Measurements from ENCODE around the gene B3GNT3.
A peak's percentile ranks its signal among the peaks of the same experiment; 100 is the strongest.
"Not testable (repeated sequence)": the region's sequence is repeated elsewhere in the genome, so short reads cannot be mapped to it uniquely, and the experiment has no call there.

The B3GNT3 gene

GRCh38 chr19:17796838-17797423 is 2.0 kb downstream of the B3GNT3 start:
- H3K4me3 Mint-ChIP-seq, result no peak overlapping the region

GRCh38 chr19:17797424-17798201 is 2.7 kb downstream of the B3GNT3 start:
- Mint-ChIP-seq H3K27ac (no peak overlapping the region), H3K36me3 (ENCODE audit: low read depth) (no peaks in the 10 kb centered on the region), H3K4me3 (no peak overlapping the region), H3K27me3 (peaks cover 66% of the 10 kb centered on the region), H3K9me3 (no peaks in the 10 kb centered on the region), H3K4me1 (ENCODE audit: low read depth) (peaks cover 26% of the 10 kb centered on the region)
- intact Hi-C loops (cut with micrococcal nuclease), result no loop called here

More at GRCh38 chr19:17796838-17797423, 2.0 kb downstream of the B3GNT3 start:
- intact Hi-C loops (cut with micrococcal nuclease), result no loop called here
- Mint-ChIP-seq H3K4me1 (ENCODE audit: low read depth) (peaks cover 23% of the 10 kb centered on the region), H3K27ac (no peak overlapping the region), H3K27me3 (peaks cover 67% of the 10 kb centered on the region), H3K36me3 (ENCODE audit: low read depth) (no peaks in the 10 kb centered on the region), H3K9me3 (no peaks in the 10 kb centered on the region)

DNA sequence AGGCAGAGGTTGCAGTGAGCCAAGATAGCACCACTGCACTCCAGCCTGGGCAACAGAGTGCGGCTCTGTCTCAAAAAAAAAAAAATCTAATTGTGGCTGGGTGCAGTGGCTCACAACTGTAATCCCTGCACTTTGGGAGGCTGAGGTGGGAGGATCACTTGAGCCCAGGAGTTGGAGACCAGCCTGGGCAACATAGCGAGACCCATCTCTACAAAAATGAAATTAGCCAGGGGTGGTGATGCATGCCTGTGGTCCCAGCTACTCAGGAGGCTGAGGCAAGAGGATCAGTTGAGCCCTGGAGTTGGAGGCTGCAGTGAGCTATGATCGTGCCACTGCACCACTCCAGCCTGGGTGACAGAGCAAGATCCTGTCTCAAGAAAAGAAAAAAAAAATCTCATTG is 3.7 kb downstream of the B3GNT3 start:
- not testable (repeated sequence) for H3K27ac Mint-ChIP-seq

GRCh38 chr19:17802137-17802858 is 7.4 kb downstream of the B3GNT3 start:
- Mint-ChIP-seq H3K4me3 (no peak overlapping the region), H3K27me3 (peaks cover 37% of the 10 kb centered on the region), H3K4me1 (ENCODE audit: low read depth) (peaks cover 24% of the 10 kb centered on the region), H3K36me3 (ENCODE audit: low read depth) (no peaks in the 10 kb centered on the region), H3K27ac (no peak overlapping the region), H3K9me3 (no peaks in the 10 kb centered on the region)
- intact Hi-C loops (cut with micrococcal nuclease), result no loop called here

More for the DNA sequence above, 3.7 kb downstream of the B3GNT3 start:
- intact Hi-C loops (cut with micrococcal nuclease); H3K4me3 Mint-ChIP-seq; H3K36me3 Mint-ChIP-seq (ENCODE audit: low read depth); H3K9me3 Mint-ChIP-seq: not testable (repeated sequence)
- Mint-ChIP-seq H3K27me3 (peaks cover 58% of the 10 kb centered on the region), H3K4me1 (ENCODE audit: low read depth) (peaks cover 34% of the 10 kb centered on the region)

DNA sequence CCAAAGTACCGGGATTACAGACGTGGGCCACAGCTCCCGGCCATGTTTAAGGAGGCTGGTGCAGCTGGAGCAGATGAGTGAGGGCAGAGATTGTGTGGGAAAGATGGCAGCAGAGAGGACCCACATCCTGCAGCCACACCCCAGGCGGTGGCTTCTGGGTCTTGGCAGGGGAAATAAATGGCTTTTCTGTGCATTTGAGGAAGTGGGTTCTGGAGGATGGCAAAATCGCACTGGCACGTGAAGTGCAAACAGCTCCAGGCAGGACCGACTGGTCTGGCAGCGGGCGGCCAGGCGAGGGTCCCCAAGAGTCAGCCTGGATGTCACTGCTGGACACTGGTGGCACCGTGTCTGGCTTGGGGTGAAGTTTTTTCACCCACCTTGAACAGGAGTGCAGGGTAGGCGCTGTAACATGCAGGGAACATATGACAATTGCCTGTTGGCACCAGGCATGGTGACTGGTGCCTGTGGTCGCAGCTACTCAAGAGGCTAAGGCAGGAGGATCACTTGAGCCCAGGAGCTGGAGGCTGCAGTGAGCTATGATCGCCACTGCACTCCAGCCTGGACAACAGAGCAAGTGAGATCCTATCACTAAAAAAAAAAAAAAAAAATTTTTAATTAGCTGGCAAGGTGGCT is 8.4 kb downstream of the B3GNT3 start:
- intact Hi-C loops (cut with micrococcal nuclease), result no loop called here
- H3K4me3 Mint-ChIP-seq, result no peak overlapping the region

GRCh38 chr19:17805427-17805826 is 10.5 kb downstream of the B3GNT3 start:
- Mint-ChIP-seq H3K27me3 (peaks cover 34% of the 10 kb centered on the region), H3K4me1 (ENCODE audit: low read depth) (peaks cover 22% of the 10 kb centered on the region), H3K4me3 (no peak overlapping the region), H3K36me3 (ENCODE audit: low read depth) (no peaks in the 10 kb centered on the region), H3K27ac (peak overlapping the region; percentile 15), H3K9me3 (no peaks in the 10 kb centered on the region)
- intact Hi-C loops (cut with micrococcal nuclease), result no loop called here

More for the DNA sequence above, 8.4 kb downstream of the B3GNT3 start:
- peaks cover 41% of the 10 kb centered on the region for H3K27me3 Mint-ChIP-seq
- H3K36me3 Mint-ChIP-seq (ENCODE audit: low read depth), result no peaks in the 10 kb centered on the region
- H3K4me1 Mint-ChIP-seq (ENCODE audit: low read depth), result peaks cover 22% of the 10 kb centered on the region
- no peaks in the 10 kb centered on the region for H3K9me3 Mint-ChIP-seq
- H3K27ac Mint-ChIP-seq, result peak overlapping the region; percentile 83

DNA sequence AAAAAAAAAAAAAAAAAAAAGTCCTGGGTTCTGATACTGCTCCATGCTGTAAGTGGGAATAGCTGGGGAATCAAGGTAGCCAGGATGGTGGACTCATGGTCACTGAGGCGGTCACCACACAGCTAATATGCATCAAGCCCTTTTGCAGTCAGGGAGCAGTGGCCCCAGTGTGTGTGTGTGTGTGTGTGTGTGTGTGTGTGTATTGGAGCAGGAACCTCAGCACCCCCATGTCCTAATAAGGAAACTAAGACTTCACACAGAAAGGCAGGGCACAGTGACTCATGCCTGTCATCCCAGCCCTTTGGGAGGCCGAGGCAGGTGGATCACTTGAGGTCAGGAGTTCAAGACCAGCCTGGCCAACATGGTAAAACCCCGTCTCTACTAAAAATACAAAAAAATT is 12.0 kb downstream of the B3GNT3 start:
- peaks cover 22% of the 10 kb centered on the region for H3K4me1 Mint-ChIP-seq (ENCODE audit: low read depth)
- peaks cover 33% of the 10 kb centered on the region for H3K27me3 Mint-ChIP-seq
- H3K36me3 Mint-ChIP-seq (ENCODE audit: low read depth), result no peaks in the 10 kb centered on the region
- H3K4me3 Mint-ChIP-seq, result peak overlapping the region; percentile 27
- no peaks in the 10 kb centered on the region for H3K9me3 Mint-ChIP-seq
- no peak overlapping the region for H3K27ac Mint-ChIP-seq
- intact Hi-C loops (cut with micrococcal nuclease), result no loop called here

- Mint-ChIP-seq H3K36me3 (ENCODE audit: low read depth) (no peaks in the 10 kb centered on the region), H3K27ac (no peak overlapping the region), H3K9me3 (no peaks in the 10 kb centered on the region), H3K27me3 (peaks cover 33% of the 10 kb centered on the region), H3K4me1 (ENCODE audit: low read depth) (peaks cover 19% of the 10 kb centered on the region), H3K4me3 (no peak overlapping the region)
- intact Hi-C loops (cut with micrococcal nuclease), result no loop called here
Observed at GRCh38 chr19:17807731-17808316, 12.9 kb downstream of the B3GNT3 start.

- Mint-ChIP-seq H3K27ac (no peak overlapping the region), H3K27me3 (peaks cover 37% of the 10 kb centered on the region), H3K4me3 (no peak overlapping the region), H3K9me3 (no peaks in the 10 kb centered on the region), H3K4me1 (ENCODE audit: low read depth) (peaks cover 11% of the 10 kb centered on the region), H3K36me3 (ENCODE audit: low read depth) (no peaks in the 10 kb centered on the region)
- intact Hi-C loops (cut with micrococcal nuclease), result no loop called here
Observed at GRCh38 chr19:17811103-17811502, 16.2 kb downstream of the B3GNT3 start.

DNA sequence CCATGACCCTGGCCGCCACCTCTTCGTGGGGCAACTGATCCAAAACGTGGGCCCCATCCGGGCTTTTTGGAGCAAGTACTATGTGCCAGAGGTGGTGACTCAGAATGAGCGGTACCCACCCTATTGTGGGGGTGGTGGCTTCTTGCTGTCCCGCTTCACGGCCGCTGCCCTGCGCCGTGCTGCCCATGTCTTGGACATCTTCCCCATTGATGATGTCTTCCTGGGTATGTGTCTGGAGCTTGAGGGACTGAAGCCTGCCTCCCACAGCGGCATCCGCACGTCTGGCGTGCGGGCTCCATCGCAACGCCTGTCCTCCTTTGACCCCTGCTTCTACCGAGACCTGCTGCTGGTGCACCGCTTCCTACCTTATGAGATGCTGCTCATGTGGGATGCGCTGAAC is 16.7 kb downstream of the B3GNT3 start:
- H3K27me3 Mint-ChIP-seq, result peaks cover 35% of the 10 kb centered on the region
- peaks cover 11% of the 10 kb centered on the region for H3K4me1 Mint-ChIP-seq (ENCODE audit: low read depth)
- H3K36me3 Mint-ChIP-seq (ENCODE audit: low read depth), result no peaks in the 10 kb centered on the region
- no peak overlapping the region for H3K4me3 Mint-ChIP-seq
- intact Hi-C loops (cut with micrococcal nuclease), result no loop called here
- H3K9me3 Mint-ChIP-seq, result no peaks in the 10 kb centered on the region
- H3K27ac Mint-ChIP-seq, result no peak overlapping the region

DNA sequence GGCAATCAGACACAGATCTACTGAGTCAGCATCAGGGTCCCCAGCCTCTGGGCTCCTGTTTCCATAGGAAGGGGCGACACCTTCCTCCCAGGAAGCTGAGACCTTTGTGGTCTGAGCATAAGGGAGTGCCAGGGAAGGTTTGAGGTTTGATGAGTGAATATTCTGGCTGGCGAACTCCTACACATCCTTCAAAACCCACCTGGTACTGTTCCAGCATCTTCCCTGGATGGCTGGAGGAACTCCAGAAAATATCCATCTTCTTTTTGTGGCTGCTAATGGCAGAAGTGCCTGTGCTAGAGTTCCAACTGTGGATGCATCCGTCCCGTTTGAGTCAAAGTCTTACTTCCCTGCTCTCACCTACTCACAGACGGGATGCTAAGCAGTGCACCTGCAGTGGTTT is 17.2 kb downstream of the B3GNT3 start:
- no peaks in the 10 kb centered on the region for H3K36me3 Mint-ChIP-seq (ENCODE audit: low read depth)
- no peaks in the 10 kb centered on the region for H3K9me3 Mint-ChIP-seq
- peaks cover 9% of the 10 kb centered on the region for H3K4me1 Mint-ChIP-seq (ENCODE audit: low read depth)
- no peak overlapping the region for H3K27ac Mint-ChIP-seq
- intact Hi-C loops (cut with micrococcal nuclease), result no loop called here
- H3K4me3 Mint-ChIP-seq, result no peak overlapping the region
- H3K27me3 Mint-ChIP-seq, result peaks cover 33% of the 10 kb centered on the region

- no peak overlapping the region for H3K27ac Mint-ChIP-seq
- no peak overlapping the region for H3K4me3 Mint-ChIP-seq
- H3K36me3 Mint-ChIP-seq (ENCODE audit: low read depth), result no peaks in the 10 kb centered on the region
- intact Hi-C loops (cut with micrococcal nuclease), result no loop called here
- no peaks in the 10 kb centered on the region for H3K4me1 Mint-ChIP-seq (ENCODE audit: low read depth)
- H3K9me3 Mint-ChIP-seq, result no peaks in the 10 kb centered on the region
- H3K27me3 Mint-ChIP-seq, result peaks cover 11% of the 10 kb centered on the region
Observed at GRCh38 chr19:17817668-17818363, 22.9 kb downstream of the B3GNT3 start.

DNA sequence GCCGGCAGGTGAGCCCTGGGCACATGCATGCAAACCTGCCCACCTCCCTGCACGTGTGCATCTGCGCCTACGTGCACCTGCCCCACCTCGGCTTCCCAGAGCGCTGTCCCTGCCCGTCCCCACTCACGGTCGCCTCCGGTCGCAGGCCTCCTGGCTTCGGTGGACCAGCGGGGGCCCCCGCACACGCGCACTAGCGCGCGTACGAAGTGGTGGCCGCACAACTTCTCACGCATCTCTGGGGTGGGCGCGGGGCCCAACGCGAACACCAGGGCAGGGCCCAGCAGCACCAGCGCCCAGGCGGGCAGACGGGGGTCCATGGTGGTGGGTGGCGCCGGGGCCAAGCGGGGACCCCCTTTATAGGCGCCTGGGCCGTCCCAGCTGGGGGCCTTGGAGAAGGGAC is 26.3 kb downstream of the B3GNT3 start, which contains the start of gene INSL3:
INSL3 (minus strand) TSS at position 330 of the 400 bp plus-strand sequence; CDS start at position 317, 13 bp downstream.
- no peaks in the 10 kb centered on the region for H3K36me3 Mint-ChIP-seq (ENCODE audit: low read depth)
- no peak within 1 kb of the TSS for H3K4me3 Mint-ChIP-seq
- H3K9me3 Mint-ChIP-seq, result no peaks in the 10 kb centered on the region
- H3K27ac Mint-ChIP-seq, result no peak within 1 kb of the TSS
- no peaks in the 10 kb centered on the region for H3K4me1 Mint-ChIP-seq (ENCODE audit: low read depth)
- intact Hi-C loops (cut with micrococcal nuclease), result no loop called here
- H3K27me3 Mint-ChIP-seq, result peaks cover 12% of the 10 kb centered on the region
